Endothelial cell of umbilical vein (primary cell): Measurements from ENCODE around the gene DEFB113. TPM values are rescaled to one million over a fixed set of nuclear protein-coding genes. Genes with fewer than 3 reads are reported as not detected.

Source experiments
- BruUV-seq: library from RNA; stranded (reverse); fragments of 400-500 nt; replicated peaks from 2 replicates; lab custom pipeline; 2021; lab: Mats Ljungman, UMichigan
- CTCF ChIA-PET: fragments of 300-600, 350-600 bp; sonication (Branson Sonifier 250); formaldehyde crosslinking; loops from one replicate; lab custom pipeline; 2021; ENCODE audit warnings: antibody characterized with exemption, inconsistent platforms; lab: Charles Lee
- POLR2A ChIA-PET: fragments of 300-600, 350-600 bp; sonication (Branson Sonifier 250); formaldehyde crosslinking; loops from one replicate; lab custom pipeline; 2021; ENCODE audit warnings: antibody characterized with exemption, inconsistent platforms; lab: Charles Lee
- DNase-seq: peaks from one replicate; pipeline ENCODE4 v3.0.0-alpha.2; 2011; ENCODE audit warnings: low read depth, low spot score
- FAIRE-seq: peaks from 2 replicates; lab custom pipeline; 2011; peaks lifted over from hg19 to GRCh38; lab: Jason Lieb, UNC
- H2AFZ ChIP-seq: 2 replicates; pipeline ENCODE4 v1.6.0; 2012; ENCODE audit warnings: low read depth, low read length, control low read depth, inconsistent platforms
- H3K27ac ChIP-seq: 2 replicates; pipeline ENCODE4 v1.5.1; 2011; ENCODE audit warnings: low read depth, mild to moderate bottlenecking, control low read depth, low read length, moderate library complexity; ENCODE audit not compliant: insufficient read depth
- H3K27me3 ChIP-seq, 2 experiments: 2 replicates each; pipeline versions ENCODE4 v1.6.0 to v1.6.1; 2011; ENCODE audit warnings: low read length in 2 of 2, mixed read lengths in 1 of 2; ENCODE audit not compliant: control insufficient read depth in 2 of 2, insufficient read depth in 2 of 2
- H3K36me3 ChIP-seq, 2 experiments: 2 replicates in 1 of 2; 3 replicates in 1 of 2; pipeline ENCODE4 v1.5.1; 2011; ENCODE audit warnings: low read length in 2 of 2, mild to moderate bottlenecking in 1 of 2, moderate library complexity in 1 of 2; ENCODE audit not compliant: control insufficient read depth in 2 of 2, insufficient read depth in 2 of 2; ENCODE audit errors: extremely low read depth in 1 of 2
- H3K4me1 ChIP-seq: 3 replicates; pipeline ENCODE4 v1.5.1; 2011; ENCODE audit warnings: mild to moderate bottlenecking, low read length; ENCODE audit not compliant: control insufficient read depth, insufficient read depth; ENCODE audit errors: extremely low read depth
- H3K4me2 ChIP-seq: 2 replicates; pipeline ENCODE4 v1.6.1; 2011; ENCODE audit warnings: low read length, control low read depth, mixed read lengths; ENCODE audit not compliant: insufficient read depth
- H3K4me3 ChIP-seq, 3 experiments: fragments of 200-600 bp in 1 of 3; sonication (generic), shearing (Covaris generic) in 1 of 3; replicated peaks in 1 of 3; 2 replicates each; pipeline ENCODE4 v1.5.1; 2011 to 2016; ENCODE audit warnings: control low read depth in 3 of 3, low read length in 3 of 3, mild to moderate bottlenecking in 2 of 3, inconsistent platforms in 1 of 3, low read depth in 1 of 3, moderate library complexity in 1 of 3; ENCODE audit not compliant: insufficient read depth in 1 of 3
- H3K79me2 ChIP-seq: 2 replicates; pipeline ENCODE4 v1.6.0; 2012; ENCODE audit warnings: low read length, inconsistent platforms; ENCODE audit not compliant: control insufficient read depth, insufficient read depth
- H3K9ac ChIP-seq: replicated peaks from 2 replicates; pipeline ENCODE3; 2011; ENCODE audit warnings: low read length, control low read depth; ENCODE audit not compliant: insufficient read depth; ENCODE audit errors: extremely low read depth
- H3K9me1 ChIP-seq: replicated peaks from 3 replicates; pipeline ENCODE4 v1.6.0; 2011; ENCODE audit warnings: mild to moderate bottlenecking, low read length; ENCODE audit not compliant: control insufficient read depth, insufficient read depth; ENCODE audit errors: extremely low read depth
- H3K9me3 ChIP-seq: replicated peaks from 2 replicates; pipeline ENCODE4 v1.5.1; 2012; ENCODE audit warnings: low read length, inconsistent platforms; ENCODE audit not compliant: control insufficient read depth, insufficient read depth
- H4K20me1 ChIP-seq: replicated peaks from 2 replicates; pipeline ENCODE3; 2011; ENCODE audit warnings: mild to moderate bottlenecking, low read length; ENCODE audit not compliant: control insufficient read depth, insufficient read depth; ENCODE audit errors: extremely low read depth
- CTCF ChIP-seq, 2 donors: IDR thresholded peaks; 1 replicate in 1 of 2; 2 replicates in 1 of 2; pipeline ENCODE4 v1.5.1; 2011; ENCODE audit warnings: low read length in 2 of 2, mild to moderate bottlenecking in 2 of 2, moderate library complexity in 2 of 2, control low read depth in 1 of 2, inconsistent platforms in 1 of 2, low read depth in 1 of 2; ENCODE audit not compliant: insufficient read depth in 1 of 2; ENCODE audit errors: extremely low read depth in 1 of 2
- GATA2 ChIP-seq: IDR thresholded peaks from 2 replicates; pipeline ENCODE4 v1.7.0; 2011; ENCODE audit warnings: low read depth, mild to moderate bottlenecking, moderate library complexity, mixed read lengths, low read length; ENCODE audit not compliant: insufficient read length, insufficient read depth
- JUN ChIP-seq: IDR thresholded peaks from 2 replicates; pipeline ENCODE4 v1.6.1; 2011; ENCODE audit warnings: borderline replicate concordance, low read depth; ENCODE audit not compliant: insufficient read length, insufficient read depth
- MAX ChIP-seq: IDR thresholded peaks from 2 replicates; pipeline ENCODE4 v1.6.1; 2011; ENCODE audit not compliant: insufficient read depth, insufficient read length
- MYC ChIP-seq: IDR thresholded peaks from one replicate; pipeline ENCODE4 v1.6.1; 2011; ENCODE audit warnings: mild to moderate bottlenecking, low read depth, low read length
- POLR2A ChIP-seq: IDR thresholded peaks from 2 replicates; pipeline ENCODE4 v1.6.1; 2012; ENCODE audit warnings: low read depth, mild to moderate bottlenecking, control low read depth, low read length
- POLR2AphosphoS5 ChIP-seq: IDR thresholded peaks from 2 replicates; pipeline ENCODE4 v1.6.1; 2012; ENCODE audit warnings: low read depth, mild to moderate bottlenecking, control low read depth, low read length, moderate library complexity; ENCODE audit not compliant: insufficient read depth
- dilution Hi-C: fragments of 300-500 bp; cut with MboI; formaldehyde crosslinking; loops from one replicate; pipeline ENCODE4 v1.15.0; 2019; ENCODE audit warnings: low sequenced_read_pairs; ENCODE audit not compliant: extremely low pct_ligation_motif_present
- intact Hi-C: fragments of 100-400 bp; cut with micrococcal nuclease; formaldehyde crosslinking; loops from one replicate; pipeline ENCODE4 v1.10.0; 2022
- polyA plus RNA-seq, 4 experiments: library from polyadenylated mRNA; depleted of rRNA in 3 of 4; stranded (reverse) in 3 of 4; unstranded in 1 of 4; fragments of >200 nt; gene quantifications; 2 replicates each; pipeline versions ENCODE4 v1.2.1 to v1.2.3, GENCODE V29; 2011 to 2012; ENCODE audit warnings: missing spikeins in 1 of 4
- total RNA-seq: library from RNA; stranded (reverse); gene quantifications from 2 replicates; pipeline ENCODE4 v1.2.3, GENCODE V29; 2021

The DEFB113 gene
- total and polyA plus RNA-seq, 2 donors (not counting 3 experiments of a cell fraction or from before 2014, with no cell fraction given) = not detected

- Histone ChIP-seq H3K36me3 (no peaks in the 10 kb centered on the region), H3K79me2 (no peaks in the 10 kb centered on the region), H3K4me2 (no peak overlapping the region), H3K27ac (no peak overlapping the region), H3K4me3 (no peak overlapping the region), H3K9me3 (no peaks in the 10 kb centered on the region), H3K27me3 (no peaks in the 10 kb centered on the region), H3K9me1 (no peaks in the 10 kb centered on the region), H3K4me1 (no peaks in the 10 kb centered on the region), H2AFZ (no peak overlapping the region), H3K9ac (no peak overlapping the region), H4K20me1 (no peaks in the 10 kb centered on the region)
- intact Hi-C loops = no loop called here
- no peak for TF ChIP-seq POLR2A
- TF ChIP-seq MAX = no peak
- TF ChIP-seq MYC = no peak
- no peak for TF ChIP-seq GATA2
- TF ChIP-seq JUN = no peak
- no peak for TF ChIP-seq CTCF (IDR thresholded peaks at IDR 0.05; ENCODE audit: extremely low read depth in 1 of 2, insufficient read depth in 1 of 2, low read depth in 1 of 2, low read length in 2 of 2)
- DNase-seq (no peak), FAIRE-seq (no peak)
- dilution Hi-C loops = no loop called here
- ChIA-PET CTCF (no interaction called here), POLR2A (no interaction called here)
- no TSS peak for BruUV-seq
Observed at GRCh38 chr6:49966823-49967222, 2.6 kb downstream of the DEFB113 start.

GRCh38 chr6:49966334-49966733, 3.1 kb downstream of the DEFB113 start:
- POLR2A ChIA-PET = no interaction called here
- Histone ChIP-seq H3K4me3 (no peak overlapping the region), H4K20me1 (no peaks in the 10 kb centered on the region), H2AFZ (no peak overlapping the region), H3K9ac (no peak overlapping the region), H3K4me2 (no peak overlapping the region), H3K9me1 (no peaks in the 10 kb centered on the region), H3K4me1 (no peaks in the 10 kb centered on the region), H3K36me3 (no peaks in the 10 kb centered on the region), H3K79me2 (no peaks in the 10 kb centered on the region), H3K27ac (no peak overlapping the region), H3K27me3 (no peaks in the 10 kb centered on the region), H3K9me3 (no peaks in the 10 kb centered on the region)
- CTCF ChIA-PET = no interaction called here
- no peak for TF ChIP-seq CTCF (IDR thresholded peaks at IDR 0.05; ENCODE audit: extremely low read depth in 1 of 2, insufficient read depth in 1 of 2, low read depth in 1 of 2, low read length in 2 of 2)
- no peak for TF ChIP-seq GATA2
- TF ChIP-seq MAX = no peak
- TF ChIP-seq MYC = no peak
- TF ChIP-seq POLR2AphosphoS5 = no peak
- TF ChIP-seq POLR2A = no peak
- DNase-seq (no peak), FAIRE-seq (no peak)
- dilution Hi-C loops (no loop called here), intact Hi-C loops (no loop called here)
- BruUV-seq = no TSS peak
